GM11168 (cell line): ENCODE measurements around the gene ZBTB47.

Experiments
- in situ Hi-C: fragments of 300-500 bp; cut with MboI; formaldehyde crosslinking; loops from one replicate; pipeline ENCODE4 v1.12.0; 2022; ENCODE audit warnings: low sequenced_read_pairs; ENCODE audit not compliant: unreplicated experiment

The ZBTB47 gene

DNA sequence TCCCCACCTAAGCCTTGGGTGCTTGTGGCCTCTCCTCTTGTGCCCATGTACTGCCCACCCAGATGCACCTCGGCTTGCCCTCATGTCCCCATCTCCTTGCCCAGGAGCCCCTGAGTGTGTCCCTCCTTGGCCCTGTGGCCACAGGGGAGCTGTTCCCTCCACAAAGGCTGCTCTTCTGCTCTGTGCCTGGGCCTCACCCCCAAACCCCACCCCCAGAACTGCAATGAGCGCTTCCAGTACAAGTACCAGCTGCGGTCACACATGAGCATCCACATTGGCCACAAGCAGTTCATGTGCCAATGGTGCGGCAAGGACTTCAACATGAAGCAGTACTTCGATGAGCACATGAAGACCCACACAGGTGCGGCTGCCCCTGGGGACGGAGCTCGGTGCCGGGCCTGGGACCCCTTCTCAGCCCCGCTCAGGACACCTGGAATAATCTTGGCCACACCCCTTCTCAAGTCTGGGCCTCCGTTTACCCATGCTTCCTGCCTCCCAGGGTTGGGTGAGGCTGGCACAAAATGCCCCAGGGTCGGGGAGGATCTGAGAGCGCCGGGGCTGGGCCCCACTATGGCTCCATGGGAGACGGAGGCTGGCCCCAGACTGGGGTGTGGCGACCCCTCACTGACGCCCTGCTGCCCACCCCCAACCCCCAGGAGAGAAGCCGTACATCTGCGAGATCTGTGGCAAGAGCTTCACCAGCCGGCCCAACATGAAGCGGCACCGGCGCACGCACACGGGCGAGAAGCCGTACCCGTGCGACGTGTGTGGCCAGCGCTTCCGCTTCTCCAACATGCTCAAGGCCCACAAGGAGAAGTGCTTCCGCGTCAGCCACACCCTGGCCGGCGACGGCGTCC lies 10.3 kb downstream of the ZBTB47 start:
- in situ Hi-C loops: no loop called here

DNA sequence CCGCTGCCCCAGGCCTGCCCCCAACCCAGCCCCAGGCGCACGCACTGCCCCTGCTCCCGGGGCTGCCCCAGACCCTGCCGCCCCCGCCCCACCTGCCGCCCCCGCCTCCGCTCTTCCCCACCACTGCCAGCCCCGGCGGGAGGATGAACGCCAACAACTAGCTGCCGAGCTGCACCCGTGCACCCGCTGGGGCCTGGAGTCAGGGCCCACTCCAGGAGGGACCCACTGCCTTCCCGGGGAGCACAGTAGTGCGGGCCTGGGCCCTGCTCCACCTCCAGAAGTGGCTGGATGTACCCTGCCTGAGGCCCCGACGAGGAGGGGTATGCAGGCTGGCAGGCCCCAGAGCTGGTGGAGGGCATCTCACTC lies 10.9 kb downstream of the ZBTB47 start:
- in situ Hi-C loops: no loop called here

DNA sequence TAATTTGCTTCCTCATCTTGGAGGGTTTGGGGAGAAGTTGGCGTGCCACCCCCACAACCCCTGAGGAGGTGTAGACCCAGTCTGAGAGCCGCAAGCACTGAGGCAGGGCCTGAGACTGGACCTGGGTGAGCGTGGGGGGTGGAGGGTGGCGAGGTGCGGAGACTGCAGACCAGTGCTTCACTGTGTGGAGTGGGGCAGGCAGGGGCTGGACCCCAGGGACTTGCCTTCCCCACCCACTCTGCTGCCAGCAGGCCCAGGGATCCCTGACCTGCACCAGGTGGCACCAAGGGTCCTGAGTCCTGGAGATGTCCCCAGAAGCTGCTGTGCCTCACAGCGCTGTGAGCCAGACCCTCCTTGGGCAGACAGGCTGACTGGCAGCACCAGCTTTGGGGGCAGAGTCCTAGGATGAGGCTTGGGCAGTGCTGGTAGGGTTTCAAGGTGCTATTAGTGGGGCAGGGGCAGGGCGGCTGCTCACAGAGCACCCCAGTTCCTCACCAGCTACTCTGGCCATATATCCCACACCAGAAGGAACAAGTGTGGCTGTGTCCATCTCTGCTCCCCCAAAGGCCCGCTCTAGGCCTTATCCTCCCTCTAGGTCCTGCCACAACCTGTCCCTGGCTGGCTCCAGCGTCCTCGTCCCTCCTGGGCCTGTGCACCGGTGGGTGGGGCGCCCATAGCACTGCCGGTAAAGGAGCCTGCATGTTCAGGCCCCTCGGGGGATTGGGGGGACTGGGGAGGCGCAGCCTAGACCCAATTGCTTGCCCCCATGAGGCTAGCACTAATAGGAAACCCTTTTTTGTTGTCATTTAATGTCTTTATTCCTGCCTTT lies 11.8 kb downstream of the ZBTB47 start:
- in situ Hi-C loops: no loop called here

DNA sequence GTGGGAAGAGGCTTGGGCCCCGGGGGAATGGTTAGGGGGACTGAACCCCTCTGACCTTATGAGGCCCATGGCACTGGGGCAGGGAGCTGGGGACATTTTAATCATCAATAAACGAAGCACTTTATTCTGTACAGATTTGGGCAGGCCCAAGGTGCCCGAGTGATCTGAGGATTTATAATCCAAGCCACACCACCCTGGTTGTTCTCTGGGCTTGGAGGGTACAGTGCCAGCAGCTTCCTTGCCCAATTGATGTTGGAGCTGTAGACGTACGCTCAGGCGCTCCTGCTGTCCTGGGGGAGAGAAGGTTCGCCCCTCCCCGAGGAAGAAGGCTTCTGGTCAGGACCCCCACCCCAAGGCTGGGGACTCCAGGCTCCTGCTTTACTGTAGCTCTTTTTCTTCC lies 12.5 kb downstream of the ZBTB47 start:
- in situ Hi-C loops: no loop called here

DNA sequence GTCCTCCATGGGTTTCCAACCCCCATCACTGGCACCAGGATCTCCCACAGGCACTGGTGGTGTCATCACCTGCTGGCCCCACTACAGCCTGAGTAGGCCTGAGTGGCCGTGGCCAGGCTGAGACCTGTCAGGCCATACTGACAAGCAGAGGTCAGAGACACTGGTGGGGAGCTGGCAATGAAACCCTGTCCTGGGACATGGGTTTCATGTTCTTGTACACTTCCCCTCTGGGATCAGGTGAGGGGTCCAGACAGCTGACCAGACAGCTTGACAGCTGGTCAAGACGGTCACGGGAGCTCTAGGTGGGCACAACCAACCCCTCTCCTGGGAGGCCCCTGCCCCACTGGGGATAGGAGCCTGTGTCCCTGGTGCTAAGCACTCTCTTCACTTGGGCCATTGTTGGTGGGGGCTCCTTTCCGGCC lies 13.1 kb downstream of the ZBTB47 start:
- in situ Hi-C loops: no loop called here

DNA sequence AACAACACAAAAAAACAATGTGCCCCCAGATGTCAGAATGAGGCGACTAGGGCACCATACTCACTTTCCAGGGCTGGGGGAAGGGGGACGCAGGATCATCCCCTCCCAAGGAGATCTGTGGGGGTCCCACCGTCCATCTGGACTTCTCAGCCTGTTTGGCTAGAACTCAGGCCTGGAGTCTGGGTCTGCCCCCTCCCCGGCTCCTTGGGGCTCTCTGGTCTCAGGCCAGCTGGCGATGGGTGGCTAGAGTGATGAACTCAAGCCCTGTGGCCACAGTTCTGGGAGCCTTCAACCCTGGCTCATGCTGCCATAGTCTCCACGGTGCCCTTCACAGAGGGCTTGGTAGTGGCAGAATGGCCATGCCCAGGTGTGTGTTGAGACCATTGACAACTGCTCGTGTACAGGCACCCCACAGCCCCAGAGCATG lies 13.6 kb downstream of the ZBTB47 start:
- in situ Hi-C loops: no loop called here

DNA sequence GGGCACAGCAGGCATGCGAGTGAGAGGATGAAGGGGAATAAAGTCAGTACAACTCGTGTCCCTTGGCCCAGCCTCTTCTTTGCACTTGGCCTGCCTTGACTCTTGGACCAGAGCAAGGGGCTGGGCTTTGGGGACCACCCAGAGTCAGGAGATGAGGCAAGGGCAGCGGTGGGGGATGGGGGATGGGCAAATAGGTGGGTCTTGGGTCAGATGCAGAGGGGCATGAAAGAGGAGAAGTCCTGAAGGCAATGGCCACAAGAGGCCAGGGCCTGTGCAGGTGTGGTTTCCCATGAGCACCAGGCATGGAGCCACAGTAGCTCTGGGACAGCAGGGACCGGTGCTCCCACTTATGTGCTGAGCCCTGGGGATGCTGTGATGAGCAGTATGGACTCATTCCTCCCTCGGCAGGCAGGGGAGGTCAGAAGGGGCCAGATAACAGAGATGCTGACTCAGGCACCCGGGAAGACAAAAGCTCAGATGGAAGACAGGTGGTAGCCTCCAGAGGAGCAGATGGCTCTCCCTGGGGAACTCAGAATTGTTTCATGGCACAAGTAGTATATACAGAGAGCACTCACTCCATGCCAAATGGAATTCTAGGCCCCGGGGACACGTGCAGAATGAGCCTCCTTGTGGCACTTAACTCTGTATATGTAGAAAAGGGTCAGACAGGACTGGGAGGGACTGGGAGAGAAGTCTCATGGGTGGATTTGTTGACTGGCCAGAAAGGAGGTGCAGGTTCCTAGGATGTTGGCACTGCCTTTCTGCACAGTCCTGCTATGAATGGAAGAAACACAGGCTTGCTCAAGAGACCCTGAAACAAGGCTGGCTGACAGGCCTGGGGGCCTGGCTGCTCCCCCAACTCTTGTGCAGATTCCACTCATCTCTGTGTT lies 14.3 kb downstream of the ZBTB47 start:
- in situ Hi-C loops: no loop called here

DNA sequence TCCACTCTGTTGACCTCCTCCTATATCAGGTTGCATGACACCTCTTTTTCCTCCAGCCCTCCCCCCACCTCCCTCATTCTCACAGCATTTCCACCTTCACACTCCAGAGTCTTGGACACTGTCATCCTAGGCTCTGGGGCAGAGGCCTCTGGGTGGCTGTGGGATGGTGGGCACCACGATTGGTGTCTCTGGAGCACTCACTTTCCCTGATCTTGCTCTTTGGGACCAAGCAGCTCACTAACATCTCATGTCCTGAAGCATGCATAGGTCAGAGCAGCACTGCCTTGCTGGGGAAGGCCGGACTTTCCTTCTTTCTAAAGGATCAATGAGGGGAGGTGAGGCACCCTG lies 14.9 kb downstream of the ZBTB47 start:
- in situ Hi-C loops: no loop called here

DNA sequence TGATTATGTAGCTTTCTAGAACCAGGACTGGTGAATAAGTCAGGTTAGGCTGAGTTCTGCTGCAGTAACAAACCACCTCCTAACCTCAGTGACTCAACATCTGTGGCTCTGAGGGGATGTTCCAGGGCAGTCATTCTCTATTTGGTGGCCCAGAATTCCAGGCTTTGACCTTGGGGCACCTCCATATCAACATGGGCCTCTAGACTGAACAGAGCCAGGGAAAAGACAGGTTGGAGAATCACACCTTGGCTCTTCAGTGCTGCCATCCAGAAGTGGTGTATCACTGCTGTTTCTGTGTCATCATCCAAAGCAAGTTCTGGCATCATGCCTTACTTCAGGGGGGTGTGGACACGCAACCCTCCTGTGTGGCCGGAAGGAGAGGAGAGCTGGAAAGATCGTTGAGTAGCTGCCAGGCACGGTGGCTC lies 15.3 kb downstream of the ZBTB47 start:
- in situ Hi-C loops: no loop called here

DNA sequence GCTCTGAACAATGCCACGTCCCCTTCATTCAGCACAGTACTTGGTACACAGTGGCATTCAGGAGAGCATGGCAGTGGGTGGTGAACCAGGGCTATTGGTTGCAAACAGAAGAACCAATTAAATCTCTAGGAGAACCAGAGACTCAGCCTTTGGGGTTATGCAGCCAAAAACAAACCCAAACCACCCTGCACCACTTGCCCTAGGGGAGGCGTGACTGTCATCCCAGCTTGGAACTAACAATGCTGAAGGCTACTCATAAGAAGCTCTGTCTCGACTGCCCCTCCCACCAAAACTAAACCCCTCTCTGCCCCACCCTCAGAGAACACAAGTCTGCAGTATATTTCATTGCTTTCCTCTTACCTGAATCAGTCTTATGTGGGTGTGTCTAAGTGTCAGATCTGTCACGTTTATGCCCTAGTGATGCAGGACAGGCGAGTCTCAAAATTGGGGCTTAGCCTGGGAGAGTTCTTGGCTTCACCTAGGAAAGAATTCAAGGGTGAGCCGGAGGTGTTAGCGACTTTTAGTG lies 16.6 kb downstream of the ZBTB47 start:
- in situ Hi-C loops: no loop called here

DNA sequence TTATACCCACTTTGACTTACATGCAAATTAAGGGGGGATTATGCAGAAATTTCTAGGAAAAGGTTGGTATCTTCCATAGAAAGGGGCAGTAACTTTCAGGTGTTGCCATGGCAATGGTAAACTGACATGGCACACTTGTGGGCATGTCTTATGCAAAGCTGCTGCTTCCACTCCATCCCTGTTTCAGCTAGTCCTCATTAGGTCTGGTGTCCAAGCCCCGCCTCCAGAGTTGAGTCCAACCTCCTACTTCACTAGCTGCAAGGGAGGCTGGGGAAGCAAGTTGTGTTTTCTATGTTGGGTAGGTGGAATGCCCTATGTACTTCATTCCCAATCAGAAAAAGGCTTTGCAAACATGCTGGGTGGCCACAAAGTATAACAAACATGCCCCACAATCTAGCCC lies 17.2 kb downstream of the ZBTB47 start:
- in situ Hi-C loops: no loop called here

DNA sequence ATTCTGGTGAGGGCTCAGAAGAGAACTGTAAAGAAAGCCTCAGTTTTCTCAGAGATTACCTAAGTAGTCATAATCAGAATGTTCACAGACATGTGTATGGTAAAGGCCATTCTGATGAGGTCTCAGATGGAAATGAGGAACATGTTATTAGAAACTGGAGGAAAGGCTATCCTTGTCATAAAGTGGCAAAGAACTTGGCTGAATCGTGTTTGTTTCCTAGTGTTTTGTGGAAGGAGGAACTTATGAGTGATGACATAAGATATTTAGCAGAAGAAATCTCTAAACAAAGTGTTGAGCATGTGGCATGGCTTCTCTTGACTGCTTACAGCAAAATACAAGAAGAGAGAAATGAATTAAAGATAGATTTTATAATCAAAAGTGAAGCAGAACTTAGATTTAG lies 19.0 kb downstream of the ZBTB47 start:
- in situ Hi-C loops: no loop called here

DNA sequence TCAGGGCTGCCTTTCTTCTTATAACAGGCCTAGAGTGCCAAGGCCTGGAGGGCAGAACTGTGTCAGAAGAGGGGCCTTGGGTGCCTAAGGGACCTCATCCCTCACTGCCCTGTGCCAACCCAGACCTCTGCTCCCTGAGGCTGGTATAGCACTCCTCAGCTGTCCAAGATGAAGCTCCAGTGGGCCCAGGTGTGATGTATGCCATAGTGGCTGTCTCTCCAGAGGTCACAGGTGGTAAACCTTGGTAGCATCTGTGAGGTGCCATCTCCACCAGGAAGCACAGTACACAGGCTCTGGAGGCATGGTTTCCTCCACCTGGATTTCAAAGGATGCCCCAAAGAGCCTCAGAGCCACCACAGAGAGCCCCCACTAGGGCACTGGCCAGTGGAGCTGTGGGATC lies 19.6 kb downstream of the ZBTB47 start:
- in situ Hi-C loops: no loop called here

DNA sequence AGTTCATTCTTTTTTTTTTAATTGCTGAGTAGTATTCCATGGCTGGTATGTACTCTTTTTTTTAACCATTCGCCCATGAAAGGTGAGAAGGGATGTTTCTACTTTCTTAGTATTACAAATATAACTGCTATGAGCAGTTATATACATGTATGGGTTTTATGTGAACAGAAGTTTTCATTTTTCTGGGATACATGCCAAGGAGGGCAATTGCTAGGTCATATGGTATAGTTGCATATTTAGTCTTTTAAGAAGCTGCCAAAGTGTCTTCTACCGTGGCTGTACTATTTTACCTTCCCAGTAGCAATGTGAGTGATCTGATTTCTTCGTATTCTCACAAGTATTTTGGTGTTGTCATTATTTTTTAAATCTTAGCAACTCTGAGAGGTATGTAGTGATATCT lies 20.6 kb downstream of the ZBTB47 start:
- in situ Hi-C loops: no loop called here

DNA sequence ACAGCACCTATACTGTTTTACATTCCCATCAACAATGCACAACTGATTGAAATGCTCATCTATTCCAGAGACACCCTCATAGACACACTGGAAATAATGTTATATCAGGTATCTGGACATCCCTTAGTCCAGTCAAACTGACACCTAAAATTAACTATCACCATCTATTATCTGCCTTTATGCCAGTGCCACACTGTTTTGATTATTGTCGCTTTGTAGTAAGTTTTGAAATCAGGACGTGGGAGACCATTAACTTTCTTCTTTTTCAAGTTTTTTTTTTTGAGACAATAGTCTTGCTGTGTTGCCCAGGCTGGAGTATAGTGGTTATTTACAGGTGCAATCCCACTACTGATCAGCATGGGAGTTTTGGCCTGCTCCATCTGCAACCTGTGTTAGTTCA lies 22.4 kb downstream of the ZBTB47 start:
- in situ Hi-C loops: no loop called here

DNA sequence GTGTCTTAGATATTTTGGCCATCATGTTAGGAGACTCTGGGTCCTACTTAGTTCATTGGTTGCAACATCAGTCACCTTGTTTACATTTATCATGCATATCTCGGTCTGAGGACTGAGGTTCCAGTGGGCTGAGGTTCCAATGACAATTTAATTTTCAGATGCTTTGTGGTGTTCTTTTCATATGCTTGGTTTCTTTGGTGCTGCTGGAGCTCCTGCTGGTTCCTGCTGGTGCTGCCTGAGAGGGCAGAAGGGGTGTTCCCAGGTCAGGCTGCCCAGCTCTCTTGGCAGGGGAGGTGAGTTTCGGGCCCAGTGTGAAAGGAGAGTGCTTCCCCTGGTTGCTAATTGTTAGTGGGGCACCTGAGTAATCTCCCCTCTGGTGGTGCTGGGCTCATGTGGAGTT lies 24.9 kb downstream of the ZBTB47 start:
- in situ Hi-C loops: no loop called here

DNA sequence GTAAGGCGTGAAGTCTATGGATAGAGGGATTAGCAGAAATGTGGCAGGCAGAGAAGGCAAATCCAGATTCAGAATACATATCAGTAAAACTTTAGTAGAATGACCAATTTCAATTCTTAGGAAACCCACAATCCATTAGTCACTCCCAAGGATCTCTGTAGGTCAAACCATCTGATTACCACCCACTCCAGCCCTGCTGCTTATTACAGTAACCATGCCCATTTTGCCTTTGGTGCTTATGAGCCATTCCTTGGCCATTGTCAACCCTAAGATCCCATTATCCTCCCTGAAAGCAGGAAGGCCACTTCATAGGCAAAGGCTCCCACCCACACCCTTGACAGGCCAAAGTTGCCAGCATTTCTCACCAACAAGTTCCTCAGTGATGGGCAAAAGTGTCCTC lies 26.8 kb downstream of the ZBTB47 start:
- in situ Hi-C loops: no loop called here

DNA sequence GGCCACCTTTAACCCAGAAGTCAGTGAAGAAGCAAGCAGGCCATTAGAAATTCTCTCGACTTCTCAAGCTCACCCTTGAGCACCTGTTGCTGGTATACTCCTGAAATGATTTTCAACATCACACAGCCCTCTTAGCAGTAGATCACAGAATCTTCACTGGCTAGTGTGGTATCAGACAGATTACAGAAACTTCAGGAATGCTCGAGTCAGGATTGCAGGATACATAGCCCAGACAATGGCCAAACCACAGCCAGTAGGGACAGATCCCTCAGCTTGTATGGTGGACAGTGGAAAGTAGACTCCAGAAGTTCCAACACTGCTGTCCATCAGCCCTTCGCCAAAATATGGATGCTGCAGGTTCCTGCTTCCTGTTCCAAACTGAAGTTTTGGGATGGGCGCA lies 27.3 kb downstream of the ZBTB47 start:
- in situ Hi-C loops: no loop called here

DNA sequence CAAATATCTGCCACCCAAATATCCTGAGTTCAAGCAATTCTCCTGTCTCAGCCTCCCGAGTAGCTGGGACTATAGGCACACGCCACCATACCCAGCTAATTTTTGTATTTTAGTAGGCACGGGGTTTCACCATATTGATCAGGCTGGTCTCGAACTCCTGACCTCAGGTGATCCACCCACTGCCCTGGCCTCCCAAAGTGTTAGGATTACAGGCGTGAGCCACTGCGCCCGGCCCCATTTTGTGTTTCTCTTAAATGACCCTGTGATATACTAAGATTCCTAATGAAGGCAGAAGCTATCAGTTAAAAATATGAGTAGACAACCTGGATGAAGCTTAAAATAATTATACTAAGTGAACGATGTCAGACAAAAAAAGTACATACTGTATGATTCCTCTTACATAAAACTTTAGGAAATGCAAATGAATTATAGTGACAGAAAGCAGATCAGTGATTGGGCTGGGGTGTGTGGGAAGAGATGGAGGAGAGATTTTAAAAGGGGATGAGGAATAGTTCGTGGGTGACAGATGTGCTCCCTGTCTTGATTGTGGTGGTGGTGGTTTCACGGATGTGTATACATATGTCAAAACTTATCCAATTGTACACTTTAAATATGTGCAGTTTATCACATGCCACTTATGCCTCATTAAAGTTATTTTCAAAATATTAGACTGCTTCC lies 28.0 kb downstream of the ZBTB47 start:
- in situ Hi-C loops: no loop called here
